GM19468 (cell line): ENCODE measurements around the gene SGIP1.

Experiments used
- ATAC-seq: cut with Tn5 transposase; IDR thresholded peaks from one replicate; pipeline ENCODE4 v1.9.1; 2021; ENCODE audit warnings: mild to moderate bottlenecking, moderate library complexity, moderate number of reproducible peaks; ENCODE audit not compliant: unreplicated experiment; ENCODE audit errors: extremely low read depth

SGIP1 gene

DNA sequence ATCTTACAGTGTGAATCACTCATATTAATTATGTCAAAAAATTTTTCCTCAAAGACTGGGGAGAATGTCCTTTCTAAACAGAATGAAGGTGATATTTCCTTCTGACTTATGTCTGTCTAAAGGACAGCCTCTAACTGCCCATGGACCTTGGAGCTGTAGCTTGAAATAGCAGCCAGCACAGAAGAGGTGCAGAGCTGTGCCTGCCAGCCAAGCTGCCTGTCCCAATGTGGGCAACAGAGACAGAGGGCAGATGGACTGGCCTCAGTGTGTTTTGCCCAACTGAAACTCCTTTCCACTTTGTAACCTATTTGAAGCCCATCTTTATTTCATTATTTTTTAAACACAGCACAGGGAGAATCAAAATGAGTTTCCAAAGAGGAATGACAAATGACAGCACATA lies 120.7 kb downstream of the SGIP1 start:
- ATAC-seq: no peak

DNA sequence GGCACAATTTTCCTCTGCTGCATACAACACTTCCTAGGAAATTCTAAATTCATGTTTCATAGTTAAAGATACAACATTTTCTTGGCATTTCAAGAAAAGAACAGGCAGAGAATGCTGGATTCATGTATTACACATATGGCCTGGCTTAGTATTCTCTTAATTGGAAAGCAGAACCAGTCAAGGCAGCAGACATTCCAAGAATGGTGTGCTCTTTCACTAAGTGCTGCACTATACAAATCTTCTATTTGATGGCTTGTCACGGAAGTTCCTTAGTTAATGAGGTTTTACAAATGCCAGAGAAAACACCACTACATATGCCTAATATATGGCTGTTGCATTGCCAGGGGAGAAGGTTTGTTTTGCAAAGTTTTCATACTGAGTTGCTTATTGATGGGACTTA lies 137.5 kb downstream of the SGIP1 start:
- no peak for ATAC-seq

GRCh38 chr1:66676613-66677298 lies 142.8 kb downstream of the SGIP1 start:
- ATAC-seq: no peak

DNA sequence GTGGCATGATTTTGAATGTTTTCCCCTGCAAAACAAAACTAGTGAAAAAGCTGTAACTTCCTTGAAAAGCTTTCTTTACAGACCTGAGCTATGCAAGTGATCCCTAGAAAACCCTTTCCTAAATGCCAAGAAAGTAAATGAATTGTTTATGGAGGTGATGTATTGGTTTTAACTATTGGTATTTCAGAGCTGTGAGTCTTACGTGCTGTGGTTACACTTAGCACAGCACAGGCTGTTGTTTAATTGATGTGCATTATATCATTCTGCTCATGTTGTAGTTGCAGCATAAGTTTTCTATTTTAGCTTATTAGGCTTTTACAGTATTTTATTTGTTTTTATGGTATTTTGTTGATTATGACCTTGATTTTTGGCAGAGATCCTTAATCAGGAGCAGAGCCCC lies 144.2 kb downstream of the SGIP1 start:
- no peak for ATAC-seq

GRCh38 chr1:66679140-66679539 lies 145.2 kb downstream of the SGIP1 start:
- ATAC-seq: no peak

- no peak for ATAC-seq
These were observed 147.7 kb downstream of the SGIP1 start for GRCh38 chr1:66681686-66682085.

DNA sequence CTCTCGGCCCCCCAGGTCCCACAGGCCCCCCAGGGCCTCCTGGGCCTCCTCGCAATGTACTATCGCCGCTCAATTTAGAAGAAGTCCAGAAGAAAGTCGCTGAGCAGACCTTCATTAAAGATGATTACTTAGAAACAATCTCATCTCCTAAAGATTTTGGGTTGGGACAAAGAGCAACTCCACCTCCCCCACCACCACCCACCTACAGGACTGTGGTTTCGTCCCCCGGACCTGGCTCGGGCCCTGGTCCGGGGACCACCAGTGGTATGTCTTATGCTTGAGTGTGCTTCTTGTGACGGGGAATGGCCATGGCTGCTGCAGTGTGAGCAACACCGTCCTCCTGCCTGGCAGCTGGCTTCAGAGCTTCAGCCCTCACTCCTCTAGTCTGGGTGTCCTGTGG lies 148.2 kb downstream of the SGIP1 start:
- ATAC-seq: no peak

DNA sequence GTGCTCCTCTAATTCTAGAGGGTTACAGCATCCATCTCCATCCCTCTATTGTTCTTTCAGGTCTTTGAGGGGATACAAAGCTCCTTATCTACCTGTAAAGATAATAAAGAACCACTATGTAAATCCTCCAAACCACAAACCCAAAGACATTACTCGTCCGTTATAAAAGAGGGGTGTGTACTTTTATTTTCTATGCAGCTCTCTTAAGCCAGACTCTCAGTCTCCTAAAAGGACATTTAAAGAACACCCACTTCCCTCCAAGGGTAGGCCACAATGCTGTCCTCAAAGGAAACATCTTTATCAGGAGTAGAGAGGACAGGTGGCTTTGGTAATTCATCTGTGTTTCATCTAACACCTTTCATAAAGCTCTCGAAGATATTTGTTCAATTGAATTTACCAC lies 150.4 kb downstream of the SGIP1 start:
- no peak for ATAC-seq

DNA sequence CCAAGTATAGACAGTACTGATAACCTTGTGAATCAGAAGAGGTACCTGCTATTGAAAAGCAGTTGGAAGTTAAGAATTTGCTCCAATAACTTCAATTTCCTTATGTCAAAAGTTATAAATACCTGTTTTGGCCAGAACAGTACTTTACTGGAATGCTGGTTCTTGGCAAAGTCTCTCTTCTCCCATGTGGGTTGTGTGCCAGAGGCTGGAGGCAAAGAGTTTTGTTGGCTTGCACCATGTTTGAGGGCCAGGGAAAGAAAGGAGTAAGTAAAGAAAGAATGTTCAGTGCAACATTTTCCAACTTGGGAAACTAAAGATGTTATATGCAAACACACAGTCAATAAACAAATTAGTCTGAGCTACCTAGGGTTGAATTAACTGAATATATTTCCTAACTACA lies 151.3 kb downstream of the SGIP1 start:
- ATAC-seq: no peak

DNA sequence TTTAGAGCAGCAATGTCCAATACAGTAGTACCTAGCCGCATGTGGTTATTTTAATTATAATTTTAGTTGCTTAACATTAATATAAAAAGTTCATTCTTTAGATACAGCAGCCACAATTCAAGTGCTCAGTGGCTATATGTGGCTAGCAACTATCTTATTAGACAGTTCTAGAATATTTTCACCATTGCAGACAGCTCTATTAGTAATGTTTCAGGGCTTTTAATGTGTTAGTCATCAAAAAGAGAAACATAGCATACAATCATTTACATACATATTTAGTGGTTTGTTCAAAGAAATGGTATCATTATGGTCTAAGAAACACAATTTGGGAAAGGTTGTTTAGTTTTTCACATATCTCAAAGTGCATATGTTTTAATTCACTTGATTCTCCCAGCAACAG lies 151.7 kb downstream of the SGIP1 start:
- ATAC-seq: no peak

- no peak for ATAC-seq
These were observed 152.5 kb downstream of the SGIP1 start for GRCh38 chr1:66686406-66686805.

- ATAC-seq: no peak
These were observed 153.4 kb downstream of the SGIP1 start for GRCh38 chr1:66687358-66687757.

GRCh38 chr1:66690666-66691381 lies 156.9 kb downstream of the SGIP1 start:
- no peak for ATAC-seq

DNA sequence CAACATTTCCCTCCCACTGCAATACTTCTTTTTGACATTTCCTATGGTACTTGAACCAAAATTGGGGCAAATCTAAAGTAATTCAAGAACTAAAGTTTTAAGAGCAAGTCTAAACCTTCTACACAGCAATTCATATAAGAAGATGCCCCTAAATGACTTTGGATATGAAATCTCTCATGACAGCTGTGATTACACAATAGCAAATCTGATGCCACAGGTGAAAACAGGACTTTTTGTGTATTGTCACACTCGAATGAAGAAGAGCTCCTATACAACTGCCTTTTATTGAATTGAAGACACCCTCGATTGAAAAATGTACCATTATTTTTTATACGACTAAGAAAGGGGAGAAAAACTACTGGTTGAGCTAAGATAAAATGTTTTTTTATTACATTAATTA lies 158.7 kb downstream of the SGIP1 start:
- ATAC-seq: no peak

- no peak for ATAC-seq
These were observed 159.9 kb downstream of the SGIP1 start for GRCh38 chr1:66693856-66694255.

DNA sequence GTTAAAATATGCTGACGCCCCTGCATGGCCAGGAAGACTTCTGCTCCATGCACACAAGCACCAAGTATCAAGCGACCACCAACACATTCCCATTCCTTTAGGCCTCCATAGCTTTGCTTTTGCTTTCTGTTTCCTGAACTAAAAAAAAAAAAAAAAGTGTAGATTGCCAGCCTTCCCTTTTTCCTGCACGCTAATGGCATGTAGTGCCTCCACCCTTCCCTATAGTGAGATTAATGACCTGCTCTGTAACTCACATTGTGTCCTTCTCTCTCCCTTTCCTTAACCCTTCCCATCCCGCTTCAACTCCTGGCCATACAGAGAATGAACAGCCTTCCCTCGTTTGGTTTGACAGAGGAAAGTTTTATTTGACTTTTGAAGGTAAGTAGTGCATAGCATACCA lies 161.2 kb downstream of the SGIP1 start:
- no peak for ATAC-seq

- ATAC-seq: no peak
These were observed 162.8 kb downstream of the SGIP1 start for GRCh38 chr1:66696771-66697170.

GRCh38 chr1:66699213-66699612 lies 165.3 kb downstream of the SGIP1 start:
- no peak for ATAC-seq

DNA sequence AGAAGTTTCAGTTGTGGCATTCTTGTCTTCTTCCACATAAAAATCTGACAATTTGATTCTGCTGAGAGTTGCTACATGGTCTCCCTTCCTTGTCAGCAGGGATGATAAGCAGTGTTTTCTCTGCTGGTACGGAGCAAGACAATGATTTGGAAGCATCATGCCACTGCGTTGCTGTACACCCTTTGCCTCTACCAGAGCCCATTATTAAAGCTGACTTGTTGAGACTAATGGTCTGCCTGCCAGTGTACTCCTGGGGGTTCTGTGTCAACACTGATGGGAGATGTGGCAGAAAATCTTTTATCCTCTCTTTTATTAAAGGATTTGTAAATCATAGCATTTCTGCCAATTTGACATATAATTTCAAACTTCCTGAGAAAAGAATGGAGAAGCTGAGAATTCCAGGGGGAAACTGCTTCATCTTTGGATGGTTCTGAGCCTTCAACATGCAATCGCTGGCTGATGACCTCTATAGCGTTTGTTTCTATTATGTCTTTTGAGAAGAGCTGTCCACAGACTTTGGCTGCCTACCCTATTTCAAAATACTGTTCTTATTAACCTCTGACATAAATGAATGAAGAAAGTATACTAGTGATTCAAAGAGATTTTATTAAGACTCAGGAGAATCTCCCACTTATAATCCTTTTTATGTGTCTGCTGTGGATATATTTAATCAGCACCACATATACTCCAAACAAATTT lies 170.4 kb downstream of the SGIP1 start:
- ATAC-seq: no peak

DNA sequence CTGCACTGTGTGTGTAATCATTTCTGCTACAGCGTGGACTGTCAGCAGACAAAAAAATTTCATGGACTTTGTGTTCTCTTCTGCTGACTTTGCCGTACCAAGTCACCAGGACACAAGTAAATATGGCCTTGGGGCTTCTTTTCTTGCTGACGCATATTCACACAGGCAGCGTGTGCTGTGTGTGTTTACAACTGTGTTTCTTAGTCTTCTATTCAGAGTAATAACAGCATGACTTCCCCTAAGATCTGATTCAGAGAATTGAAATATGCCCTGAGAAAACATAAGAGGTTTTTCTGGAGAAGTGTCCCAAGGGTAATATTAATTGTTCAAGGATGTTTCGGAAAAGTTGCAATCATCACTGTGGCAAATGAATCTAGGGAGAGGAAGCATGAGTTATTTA lies 171.2 kb downstream of the SGIP1 start:
- no peak for ATAC-seq

- ATAC-seq: no peak
These were observed 177.5 kb downstream of the SGIP1 start for GRCh38 chr1:66711420-66711819.
